Neural cell (in vitro differentiated cells): ENCODE results near the gene POPDC2.

Experiments
- CTCF ChIP-seq: fragments of 450-650 bp; IDR thresholded peaks from 2 replicates; pipeline ENCODE4 v1.5.1; 2014; ENCODE audit warnings: antibody characterized with exemption, mild to moderate bottlenecking, moderate library complexity; ENCODE audit not compliant: poor library complexity, severe bottlenecking
- EP300 ChIP-seq: fragments of 450-650 bp; conservative IDR thresholded peaks from 2 replicates; pipeline ENCODE4 v1.6.1; 2014; ENCODE audit warnings: antibody characterized with exemption, mild to moderate bottlenecking, moderate library complexity; ENCODE audit not compliant: poor library complexity, severe bottlenecking
- EZH2 ChIP-seq: fragments of 200-600, 300-800 bp; shearing (Covaris generic), sonication (generic); IDR thresholded peaks from 2 replicates; pipeline ENCODE4 v1.6.1; 2014; ENCODE audit warnings: antibody characterized with exemption, low read length, borderline replicate concordance, mild to moderate bottlenecking; ENCODE audit not compliant: insufficient read depth, poor library complexity, severe bottlenecking
- MXI1 ChIP-seq: fragments of 450-650 bp; conservative IDR thresholded peaks from 2 replicates; pipeline ENCODE4 v1.6.1; 2014; ENCODE audit warnings: antibody characterized with exemption, mild to moderate bottlenecking; ENCODE audit not compliant: poor library complexity, severe bottlenecking
- POLR2AphosphoS5 ChIP-seq: IDR thresholded peaks from 2 replicates; pipeline ENCODE4 v1.6.1; 2012
- RAD21 ChIP-seq: fragments of 450-650 bp; conservative IDR thresholded peaks from 2 replicates; pipeline ENCODE4 v1.6.1; 2014; ENCODE audit warnings: antibody characterized with exemption, mild to moderate bottlenecking, moderate library complexity
- REST ChIP-seq: IDR thresholded peaks from 2 replicates; pipeline ENCODE4 v1.6.1; 2012; ENCODE audit warnings: borderline replicate concordance
- SMC3 ChIP-seq: fragments of 450-650 bp; conservative IDR thresholded peaks from 2 replicates; pipeline ENCODE4 v1.6.1; 2014; ENCODE audit warnings: antibody characterized with exemption, mild to moderate bottlenecking, moderate library complexity; ENCODE audit not compliant: poor library complexity
- TAF1 ChIP-seq: IDR thresholded peaks from 2 replicates; pipeline ENCODE4 v1.6.1; 2012; ENCODE audit warnings: low read depth

GRCh38 chr3:119613201-119613600 lies 47.2 kb downstream of the POPDC2 start:
- TF ChIP-seq EZH2 (no peak), RAD21 (no peak), CTCF (no peak), SMC3 (no peak), POLR2AphosphoS5 (no peak), TAF1 (no peak), MXI1 (no peak), EP300 (no peak), REST (no peak)
